OCI-LY7 (cell line): Measurements from ENCODE around the gene MGMT. TPM values are rescaled to one million over a fixed set of nuclear protein-coding genes. Genes with fewer than 3 reads are reported as not detected.

Experiments used
- BruUV-seq: library from RNA; stranded (reverse); fragments of 400-500 nt; replicated peaks from 2 replicates; lab custom pipeline; 2021; lab: Mats Ljungman, UMichigan
- CTCF ChIA-PET: fragments of 300-600 bp; sonication (Branson Sonifier 250); formaldehyde crosslinking; loops from one replicate; lab custom pipeline; 2022; ENCODE audit warnings: antibody characterized with exemption; ENCODE audit not compliant: unreplicated experiment; lab: Charles Lee
- POLR2A ChIA-PET: fragments of 300-600 bp; sonication (Branson Sonifier 250); formaldehyde crosslinking; loops from one replicate; lab custom pipeline; 2022; ENCODE audit warnings: antibody characterized with exemption; lab: Charles Lee
- DNase-seq: peaks from one replicate; pipeline ENCODE4 v3.0.0-alpha.2; 2015; ENCODE audit warnings: low spot score
- H2AFZ ChIP-seq: fragments of 200-600 bp; sonication (generic), shearing (Covaris generic); 2 replicates; pipeline ENCODE4 v1.6.1; 2014; ENCODE audit warnings: mild to moderate bottlenecking, antibody characterized with exemption, low read length, moderate library complexity
- H3K27ac ChIP-seq: fragments of 200-600 bp; sonication (generic); 2 replicates; pipeline ENCODE4 v1.5.1; 2014; ENCODE audit warnings: mixed run types, low read depth, mild to moderate bottlenecking, moderate library complexity, low read length, inconsistent platforms; ENCODE audit not compliant: poor library complexity, severe bottlenecking
- H3K36me3 ChIP-seq: fragments of 200-600 bp; sonication (generic); 2 replicates; pipeline ENCODE4 v1.6.1; 2014; ENCODE audit warnings: mild to moderate bottlenecking, antibody characterized with exemption, low read length, moderate library complexity, mixed read lengths; ENCODE audit not compliant: insufficient read depth
- H3K4me1 ChIP-seq: fragments of 200-600 bp; sonication (generic); 2 replicates; pipeline ENCODE4 v1.5.1; 2014; ENCODE audit warnings: mild to moderate bottlenecking, low read length; ENCODE audit not compliant: insufficient read depth, poor library complexity, severe bottlenecking
- H3K4me2 ChIP-seq: fragments of 200-600 bp; sonication (generic); 2 replicates; pipeline ENCODE4 v1.6.1; 2014; ENCODE audit warnings: mild to moderate bottlenecking, low read length
- H3K4me3 ChIP-seq: fragments of 200-600 bp; sonication (generic); 2 replicates; pipeline ENCODE4 v1.5.1; 2014; ENCODE audit warnings: mild to moderate bottlenecking, low read depth, low read length; ENCODE audit not compliant: poor library complexity, severe bottlenecking
- H3K79me2 ChIP-seq: fragments of 200-600 bp; sonication (generic); 2 replicates; pipeline ENCODE4 v1.6.1; 2016; ENCODE audit warnings: low read depth, mild to moderate bottlenecking, low read length, moderate library complexity, mixed read lengths; ENCODE audit not compliant: insufficient read depth
- H3K9me2 ChIP-seq: fragments of 200-600 bp; sonication (generic); 2 replicates; pipeline ENCODE4 v1.6.1; 2016; ENCODE audit warnings: mild to moderate bottlenecking, low read length, mixed read lengths; ENCODE audit not compliant: insufficient read depth
- H3K9me3 ChIP-seq: fragments of 200-600 bp; sonication (generic); 2 replicates; pipeline ENCODE4 v1.6.1; 2014; ENCODE audit warnings: mild to moderate bottlenecking, mixed run types, low read length, mixed read lengths
- H4K20me1 ChIP-seq: fragments of 200-600 bp; sonication (generic); 2 replicates; pipeline ENCODE4 v1.6.1; 2014; ENCODE audit warnings: mild to moderate bottlenecking, antibody characterized with exemption, low read length, moderate library complexity, mixed read lengths; ENCODE audit not compliant: insufficient read depth
- CTCF ChIP-seq: fragments of 200-600 bp; sonication (generic); conservative IDR thresholded peaks from 2 replicates; pipeline ENCODE4 v1.5.1; 2014; ENCODE audit warnings: mild to moderate bottlenecking, antibody characterized with exemption, low read length, moderate library complexity, mixed read lengths
- EZH2phosphoT487 ChIP-seq: fragments of 200-600 bp; sonication (generic); IDR thresholded peaks from 2 replicates; pipeline ENCODE4 v1.6.1; 2018; ENCODE audit warnings: low read depth, borderline replicate concordance, mild to moderate bottlenecking, mixed run types, antibody characterized with exemption, low read length, moderate library complexity, mixed read lengths
- intact Hi-C: fragments of 100-400 bp; cut with micrococcal nuclease; formaldehyde crosslinking; loops from one replicate; pipeline ENCODE4 v1.10.0; 2022; ENCODE audit not compliant: unreplicated experiment
- total RNA-seq, 2 experiments: library from RNA; depleted of rRNA in 1 of 2; stranded (reverse); fragments of >200 nt in 1 of 2; shearing (Covaris generic) in 1 of 2; gene quantifications; 2 replicates each; pipeline ENCODE4 v1.2.3, GENCODE V29; 2014 to 2022

MGMT gene
- total RNA-seq, 2 experiments from 2014 or later = 19.7 to 25.0 TPM

- TF ChIP-seq EZH2phosphoT487 = no peak
- TF ChIP-seq CTCF = no peak
- ChIA-PET CTCF (no interaction called here), POLR2A (no interaction called here)
- no peak overlapping the region for H2AFZ ChIP-seq
- DNase-seq = no peak
- no peaks in the 10 kb centered on the region for H3K4me1 ChIP-seq
- H3K4me3 ChIP-seq = no peak overlapping the region
- no TSS peak for BruUV-seq
- no peaks in the 10 kb centered on the region for H3K9me3 ChIP-seq
- no peaks in the 10 kb centered on the region for H3K79me2 ChIP-seq
- no peak overlapping the region for H3K4me2 ChIP-seq
- intact Hi-C loops = no loop called here
- no peaks in the 10 kb centered on the region for H3K36me3 ChIP-seq
- no peaks in the 10 kb centered on the region for H3K9me2 ChIP-seq
- H3K27ac ChIP-seq = no peak overlapping the region
- H4K20me1 ChIP-seq = no peaks in the 10 kb centered on the region
These were observed 212.2 kb downstream of the MGMT start for GRCh38 chr10:129679207-129679606.

GRCh38 chr10:129680661-129681344 is 213.8 kb downstream of the MGMT start:
- intact Hi-C loops = no loop called here
- Histone ChIP-seq H3K27ac (no peak overlapping the region), H3K9me3 (no peaks in the 10 kb centered on the region), H3K36me3 (no peaks in the 10 kb centered on the region), H4K20me1 (no peaks in the 10 kb centered on the region), H3K79me2 (no peaks in the 10 kb centered on the region), H3K4me3 (no peak overlapping the region), H2AFZ (no peak overlapping the region), H3K9me2 (no peaks in the 10 kb centered on the region), H3K4me2 (no peak overlapping the region), H3K4me1 (no peaks in the 10 kb centered on the region)
- CTCF ChIA-PET = no interaction called here
- POLR2A ChIA-PET = no interaction called here
- BruUV-seq = no TSS peak
- no peak for TF ChIP-seq EZH2phosphoT487
- DNase-seq = no peak

- no peaks in the 10 kb centered on the region for H3K4me1 ChIP-seq
- no peaks in the 10 kb centered on the region for H4K20me1 ChIP-seq
- POLR2A ChIA-PET = no interaction called here
- BruUV-seq = no TSS peak
- H3K9me2 ChIP-seq = no peaks in the 10 kb centered on the region
- no peaks in the 10 kb centered on the region for H3K9me3 ChIP-seq
- no peak overlapping the region for H3K27ac ChIP-seq
- TF ChIP-seq CTCF (no peak), EZH2phosphoT487 (no peak)
- H3K79me2 ChIP-seq = no peaks in the 10 kb centered on the region
- CTCF ChIA-PET = no interaction called here
- no peaks in the 10 kb centered on the region for H3K36me3 ChIP-seq
- no peak overlapping the region for H3K4me2 ChIP-seq
- H3K4me3 ChIP-seq = no peak overlapping the region
- no peak overlapping the region for H2AFZ ChIP-seq
- intact Hi-C loops = no loop called here
- no peak for DNase-seq
These were observed 214.8 kb downstream of the MGMT start for GRCh38 chr10:129681856-129682255.
